GM19324 (cell line): ENCODE measurements around the gene KCNJ6.
"Not testable (repeated sequence)": the region's sequence is repeated elsewhere in the genome, so short reads cannot be mapped to it uniquely, and the experiment has no call there.

Experiments
- ATAC-seq: cut with Tn5 transposase; IDR thresholded peaks from one replicate; pipeline ENCODE4 v1.9.1; 2021; ENCODE audit warnings: mild to moderate bottlenecking, moderate library complexity; ENCODE audit not compliant: unreplicated experiment, low FRiP score

KCNJ6 gene

DNA sequence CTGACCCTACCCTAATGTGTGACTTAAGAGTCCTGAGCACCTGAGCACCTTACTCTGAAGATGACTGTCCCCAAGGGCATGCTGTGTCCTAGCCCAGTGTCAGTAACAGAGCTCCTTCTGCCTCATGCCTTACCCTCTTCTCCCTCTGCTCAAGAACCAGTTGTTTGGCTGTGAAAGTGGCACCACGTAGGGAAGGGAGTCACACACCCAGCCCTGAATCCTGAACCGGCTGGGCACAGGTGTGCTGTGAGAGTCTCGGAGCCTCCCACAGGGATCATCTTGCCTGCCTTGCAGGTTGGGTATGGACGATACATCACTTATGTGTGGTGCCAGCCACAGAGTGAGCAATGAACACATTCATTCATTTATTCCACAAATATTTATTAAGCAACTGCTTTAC is 329.1 kb downstream of the KCNJ6 start:
- no peak for ATAC-seq

DNA sequence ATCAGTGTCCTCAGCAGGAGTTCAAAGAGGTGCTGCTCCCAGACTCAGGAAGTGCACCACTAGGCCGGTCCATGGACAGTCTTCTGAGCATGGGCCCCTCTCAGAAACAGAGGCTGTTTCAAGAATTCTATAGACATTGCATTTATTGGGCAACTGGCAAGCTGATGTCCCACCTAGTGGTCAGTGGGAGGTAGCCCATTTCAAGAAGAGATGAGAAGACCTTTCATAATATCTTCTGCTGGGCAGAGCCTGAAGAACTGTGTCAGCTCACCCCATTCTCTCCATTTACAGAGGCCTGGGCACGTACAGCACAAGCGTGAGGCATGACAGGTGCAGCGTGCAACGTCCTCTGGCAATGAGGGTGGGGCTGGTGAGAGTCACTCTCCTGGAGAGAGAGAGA is 333.7 kb downstream of the KCNJ6 start:
- ATAC-seq, result no peak

DNA sequence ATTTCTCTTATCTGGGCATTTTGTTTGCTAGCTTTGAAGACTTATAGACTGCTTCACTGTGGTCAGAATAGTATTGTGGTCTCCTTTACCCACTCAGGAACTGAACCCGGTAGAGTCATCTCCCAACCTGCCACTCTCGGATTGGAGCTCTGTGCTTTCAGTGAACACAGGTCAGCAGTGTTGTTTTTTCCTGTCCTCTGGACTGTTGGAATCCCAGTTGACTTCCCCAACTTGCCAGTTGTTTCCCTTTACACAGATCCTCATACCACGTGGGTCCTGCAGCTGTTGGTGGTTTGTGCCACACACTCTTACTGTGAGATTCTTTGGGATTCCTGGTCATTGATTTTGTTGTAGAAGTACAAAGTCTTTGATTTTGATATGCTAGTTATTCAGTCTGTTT is 335.6 kb downstream of the KCNJ6 start:
- ATAC-seq, result no peak

DNA sequence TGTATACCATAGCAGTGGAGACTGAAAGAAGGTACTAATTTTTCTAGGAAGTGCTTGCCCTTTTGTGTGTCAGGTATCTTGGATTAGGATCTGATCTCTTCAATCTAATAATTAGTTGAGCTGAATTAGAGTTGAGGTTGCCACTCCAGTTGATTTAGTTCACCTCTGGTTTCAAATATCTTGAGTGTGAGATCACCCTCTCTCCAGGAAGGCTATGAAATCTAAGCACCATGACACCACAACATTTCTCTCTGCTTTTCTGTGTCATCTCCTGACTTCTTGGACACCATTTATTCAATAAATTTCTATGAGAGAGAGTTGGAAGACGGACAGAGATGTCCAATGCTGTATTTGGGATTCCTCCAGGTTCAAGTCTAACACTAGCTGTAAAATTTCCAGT is 336.9 kb downstream of the KCNJ6 start:
- no peak for ATAC-seq

DNA sequence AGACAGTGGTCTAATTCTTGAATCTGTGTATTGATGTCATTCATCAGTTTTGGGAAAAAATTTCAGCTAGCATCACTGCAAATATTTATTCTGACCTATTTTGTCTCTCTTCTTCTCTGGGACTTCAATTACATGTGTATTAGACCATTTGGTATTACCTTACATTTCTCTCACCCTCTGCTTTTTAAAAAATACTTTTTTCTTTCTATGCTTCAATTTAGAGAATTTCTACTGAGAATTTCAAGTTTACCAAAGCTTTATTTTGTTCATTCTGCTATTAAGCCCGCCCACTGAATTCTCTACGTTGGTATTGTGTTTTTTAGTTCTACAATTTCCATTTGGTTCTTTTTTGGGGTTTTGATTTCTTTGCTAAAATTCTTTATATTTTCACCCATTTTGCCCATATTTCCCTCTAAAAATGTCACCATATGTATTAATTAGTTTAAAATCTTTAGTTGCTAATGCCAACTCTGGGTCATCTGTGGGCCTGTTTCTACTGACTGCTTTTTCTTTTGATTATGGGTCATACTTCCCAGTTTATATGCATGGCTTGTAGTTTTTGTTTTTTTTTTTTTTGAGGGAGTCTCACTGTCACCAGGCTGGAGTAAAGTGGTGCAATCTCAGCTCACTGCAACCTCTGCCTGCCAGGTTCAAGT is 337.7 kb downstream of the KCNJ6 start:
- ATAC-seq, result no peak

DNA sequence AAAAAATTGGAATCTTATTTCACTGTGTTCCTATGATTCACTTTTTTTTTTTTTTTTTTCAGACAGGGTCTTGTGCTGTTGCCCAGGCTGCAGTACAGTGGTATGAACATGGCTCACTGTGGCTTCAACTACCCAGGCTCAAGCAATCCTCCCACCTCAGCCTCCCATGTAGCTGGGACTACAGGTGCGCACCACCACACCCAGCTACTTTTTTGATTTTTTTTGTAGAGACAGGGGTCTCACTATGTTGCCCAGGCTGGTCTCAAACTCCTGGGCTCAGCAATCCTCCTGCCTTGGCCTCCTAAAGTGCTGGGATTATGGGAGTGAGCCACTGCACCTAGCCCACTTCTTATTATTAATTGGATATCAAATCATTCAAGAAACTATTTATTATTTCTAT is 339.3 kb downstream of the KCNJ6 start:
- not testable (repeated sequence) for ATAC-seq

DNA sequence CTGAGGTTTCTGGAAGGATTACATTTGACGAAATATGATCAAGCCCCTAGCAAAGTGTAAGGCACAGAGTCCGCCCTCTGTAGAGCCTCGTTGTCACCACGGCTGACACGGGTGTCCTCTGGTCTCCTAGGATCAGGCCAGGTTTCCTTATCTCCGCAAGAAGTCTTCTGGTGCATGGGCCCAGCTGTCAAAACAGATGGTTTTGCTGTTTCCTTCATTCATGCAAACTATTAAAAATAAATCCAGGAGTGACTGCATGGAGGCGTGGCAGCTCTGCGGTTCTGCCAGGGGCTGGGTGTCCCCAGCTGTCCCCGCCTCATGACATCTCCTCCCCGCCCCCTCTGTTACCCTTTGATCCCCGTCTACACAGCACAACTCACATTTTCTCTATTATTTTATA is 340.7 kb downstream of the KCNJ6 start:
- ATAC-seq, result no peak

DNA sequence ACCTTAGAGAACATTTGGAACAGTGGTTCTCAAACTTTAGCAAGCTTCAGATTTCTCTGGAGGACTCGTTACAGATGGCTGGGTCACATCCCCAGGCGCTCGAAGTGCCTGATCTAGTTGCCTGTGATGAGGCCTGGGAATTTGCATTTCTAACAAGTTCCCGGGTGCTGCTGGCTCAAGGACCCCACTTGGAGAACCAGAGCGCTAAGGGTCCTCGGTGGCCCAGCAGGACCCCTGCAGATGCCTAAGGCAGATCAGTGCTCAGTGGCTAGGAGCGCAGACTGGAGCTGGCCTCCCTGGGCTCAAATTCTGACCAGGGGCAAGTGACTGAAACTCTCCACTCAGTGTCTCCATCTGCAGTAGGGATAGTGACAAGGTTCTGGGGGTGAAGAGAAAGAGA is 341.5 kb downstream of the KCNJ6 start:
- ATAC-seq, result no peak

DNA sequence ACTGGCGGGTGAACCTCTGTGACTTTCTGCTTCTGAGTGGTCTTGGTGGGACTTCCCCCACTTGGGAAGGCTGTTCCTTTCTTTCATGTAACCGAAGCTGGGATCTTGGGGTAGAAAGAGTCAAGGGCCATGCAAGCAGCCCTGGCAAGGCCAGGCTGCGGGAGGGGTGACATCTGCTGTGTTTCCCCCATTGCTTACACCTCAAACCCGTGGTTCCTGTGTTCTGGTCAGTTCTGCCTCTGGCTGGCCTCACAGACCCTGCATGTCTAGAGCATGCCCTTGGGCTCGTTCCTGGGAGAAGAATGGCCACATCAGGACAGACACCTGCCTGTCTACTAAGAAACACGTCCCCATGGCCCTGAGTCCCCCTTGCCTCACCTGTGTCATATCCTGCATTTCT is 341.9 kb downstream of the KCNJ6 start:
- ATAC-seq, result no peak

DNA sequence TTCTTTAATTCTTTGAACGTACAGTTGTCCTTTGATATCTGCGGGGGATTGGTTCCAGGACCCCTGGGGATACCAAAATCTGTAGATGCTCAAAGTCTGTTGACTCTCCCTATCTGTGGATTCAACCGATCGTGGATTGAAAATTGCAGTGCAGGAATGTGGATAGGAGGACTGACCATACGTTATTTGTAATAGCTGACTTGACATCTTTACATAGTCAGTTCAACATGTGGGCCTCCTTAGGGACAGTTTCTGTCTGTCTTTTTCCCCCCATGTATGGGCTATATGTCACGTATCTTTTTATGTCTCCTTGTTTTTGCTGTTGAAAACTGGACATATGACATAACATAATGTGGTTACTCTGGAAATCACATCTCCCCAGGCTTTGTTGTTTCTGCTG is 344.8 kb downstream of the KCNJ6 start:
- no peak for ATAC-seq

DNA sequence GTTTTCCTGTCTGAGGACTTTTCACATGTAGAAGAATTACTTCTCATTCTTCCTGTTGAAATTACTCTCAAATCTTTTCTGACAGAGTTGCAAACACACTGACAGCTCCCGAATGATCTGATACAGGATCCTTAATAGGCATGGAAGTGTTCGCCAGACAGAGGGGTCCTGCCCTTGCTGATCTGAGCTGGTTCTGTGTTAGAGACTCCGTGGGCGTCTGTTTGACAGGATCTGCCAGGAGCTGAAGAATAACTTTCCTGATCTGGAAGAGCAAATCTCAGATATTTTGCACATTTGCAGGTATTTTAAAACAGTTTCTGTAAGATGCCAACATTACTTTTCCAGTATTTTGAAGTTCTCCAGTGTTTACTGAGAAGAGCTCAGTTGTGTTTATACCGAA is 347.3 kb downstream of the KCNJ6 start:
- no peak for ATAC-seq

DNA sequence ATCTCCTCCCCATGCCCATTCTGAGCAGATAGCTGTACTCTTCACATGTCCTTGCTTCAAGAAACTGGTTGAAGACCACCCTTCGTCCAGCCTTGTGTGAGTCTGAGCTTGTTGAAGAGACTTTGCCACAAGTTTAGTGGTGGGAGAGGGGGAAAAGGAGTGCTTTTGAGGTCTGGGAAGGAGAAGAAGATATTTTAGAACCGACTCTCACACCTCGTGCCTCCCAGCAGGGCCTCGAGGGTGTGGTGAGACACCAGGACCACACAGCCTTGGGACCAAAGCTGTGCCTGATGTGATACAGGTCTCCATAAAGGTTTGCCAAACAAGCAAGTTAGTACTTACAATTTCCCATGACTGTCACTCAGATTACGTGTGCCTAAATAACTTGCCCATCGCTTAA is 347.8 kb downstream of the KCNJ6 start:
- ATAC-seq, result no peak

DNA sequence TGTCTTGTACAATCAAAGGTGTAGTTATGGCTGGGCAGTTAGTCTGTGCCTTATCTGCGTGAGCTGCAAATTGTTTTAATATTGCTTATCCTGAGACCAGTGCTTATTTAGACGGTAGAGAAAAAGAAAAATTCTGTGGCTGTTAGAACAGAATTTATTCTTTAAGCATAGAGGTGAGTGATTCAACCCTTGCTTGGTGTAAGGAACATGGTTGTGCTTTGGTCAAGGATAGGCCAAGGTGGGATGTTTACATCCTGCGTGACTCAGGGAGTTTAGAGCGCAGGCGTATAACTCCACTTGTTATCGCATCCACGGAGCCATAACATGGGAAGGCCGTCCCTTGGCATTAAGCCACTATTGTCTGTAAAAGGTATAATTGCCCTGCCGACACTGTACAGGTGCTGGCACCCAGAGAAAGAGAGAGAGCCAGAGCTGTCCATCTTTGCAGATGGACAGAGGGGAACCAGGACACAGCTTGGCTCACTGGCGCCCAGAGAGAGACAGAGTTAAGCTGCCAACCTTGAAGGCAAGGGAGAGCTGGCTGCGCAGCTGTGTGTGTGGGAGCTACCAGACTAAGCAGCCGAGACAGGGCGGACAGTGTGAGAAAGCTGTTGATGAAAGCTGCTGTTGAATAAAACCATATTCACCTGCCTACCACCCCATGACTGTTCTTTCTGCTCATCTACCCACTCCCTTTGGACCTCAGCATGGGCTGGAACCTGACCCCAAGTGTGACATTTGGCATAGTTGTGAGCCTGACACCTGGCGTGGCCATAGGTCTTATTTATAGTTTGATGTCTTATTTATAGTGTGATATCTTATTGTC is 349.3 kb downstream of the KCNJ6 start:
- no peak for ATAC-seq

DNA sequence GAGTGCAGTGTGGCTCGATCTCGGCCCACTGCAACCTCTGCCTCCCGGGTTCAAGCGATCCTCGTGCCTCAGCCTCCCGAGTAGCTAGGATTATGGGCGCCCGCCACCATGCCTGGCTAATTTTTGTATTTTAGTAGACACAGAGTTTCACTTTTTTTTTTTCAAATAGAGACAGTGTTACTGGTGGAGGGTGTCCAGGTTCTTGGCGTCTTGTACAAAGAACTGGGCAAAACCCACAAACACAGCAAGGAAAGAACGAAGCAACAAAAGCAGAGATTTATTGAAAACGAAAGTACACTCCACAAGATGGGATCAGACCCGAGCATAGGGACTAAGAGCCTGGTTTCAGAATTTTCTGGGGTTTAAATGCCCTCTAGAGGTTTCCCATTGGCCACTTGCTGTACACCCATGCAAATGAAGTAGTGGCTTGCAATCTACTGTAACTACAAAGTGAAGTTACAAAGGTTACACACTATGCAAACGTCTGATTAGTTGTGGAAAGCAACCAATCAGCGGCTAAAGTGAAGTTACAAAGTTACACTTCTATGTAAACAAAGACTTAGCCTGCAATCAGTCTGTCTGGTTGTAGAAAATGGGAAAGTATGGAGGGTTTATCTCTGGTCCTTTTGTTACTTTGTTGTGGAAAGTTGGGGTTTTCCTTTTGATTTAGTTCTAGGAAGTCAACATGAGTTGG is 350.6 kb downstream of the KCNJ6 start:
- no peak for ATAC-seq

DNA sequence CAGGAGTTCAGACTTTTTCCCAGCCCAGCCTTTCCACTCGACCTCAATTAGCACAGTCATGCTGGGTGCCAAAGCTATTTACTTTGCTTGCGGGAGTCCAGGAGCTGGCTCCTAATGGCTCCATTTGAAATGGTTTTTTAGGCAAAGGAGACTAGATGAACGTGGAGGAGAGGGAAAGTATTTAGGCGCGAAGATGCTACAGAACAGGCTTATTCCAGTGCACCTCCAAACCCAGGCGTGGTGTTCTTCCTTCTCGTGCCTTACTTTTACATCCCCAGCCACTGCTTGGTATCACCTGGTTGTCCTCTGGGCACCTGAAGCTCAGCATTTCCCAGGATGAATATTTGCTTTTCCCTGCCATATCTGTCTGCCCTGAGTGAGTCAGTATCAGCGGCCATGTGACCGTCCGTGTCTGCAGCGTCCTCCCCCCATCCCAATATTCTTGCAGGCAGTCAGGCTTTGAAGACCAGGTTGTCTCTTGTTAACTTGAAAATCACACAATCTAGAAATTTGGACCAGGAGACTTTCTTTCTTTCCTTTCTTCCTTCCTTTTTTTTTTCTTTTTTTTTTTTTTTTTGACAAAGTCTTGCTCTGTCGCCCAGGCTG is 351.2 kb downstream of the KCNJ6 start:
- no peak for ATAC-seq

DNA sequence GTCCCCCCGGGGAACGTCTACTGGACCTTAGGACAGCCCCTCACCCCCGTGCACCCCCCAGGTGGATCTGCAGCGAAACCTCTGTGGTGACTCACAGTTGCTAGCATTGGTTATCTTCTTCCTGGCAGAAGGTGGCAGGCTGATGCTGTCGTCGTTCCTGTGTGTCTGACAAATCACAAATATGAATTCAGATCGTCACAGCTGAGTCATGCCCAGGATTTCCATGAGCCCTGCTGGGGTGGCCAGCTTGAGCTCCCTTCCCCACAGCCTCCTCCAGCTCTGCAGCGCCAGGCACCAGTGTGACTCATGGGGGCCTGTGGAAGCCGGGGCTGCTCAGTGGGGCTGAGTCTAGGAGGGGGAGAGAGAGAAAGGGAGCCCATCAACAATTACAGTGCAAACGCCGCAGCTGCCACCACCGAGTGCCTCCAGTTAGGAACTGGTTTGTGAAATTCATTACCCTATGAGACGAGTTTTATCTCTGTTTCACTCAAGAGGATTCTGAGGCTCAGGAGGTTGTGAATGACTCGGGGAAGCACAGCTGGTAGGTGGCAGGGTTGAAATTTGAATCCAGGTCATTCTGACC is 351.8 kb downstream of the KCNJ6 start:
- peak; percentile 25 for ATAC-seq

DNA sequence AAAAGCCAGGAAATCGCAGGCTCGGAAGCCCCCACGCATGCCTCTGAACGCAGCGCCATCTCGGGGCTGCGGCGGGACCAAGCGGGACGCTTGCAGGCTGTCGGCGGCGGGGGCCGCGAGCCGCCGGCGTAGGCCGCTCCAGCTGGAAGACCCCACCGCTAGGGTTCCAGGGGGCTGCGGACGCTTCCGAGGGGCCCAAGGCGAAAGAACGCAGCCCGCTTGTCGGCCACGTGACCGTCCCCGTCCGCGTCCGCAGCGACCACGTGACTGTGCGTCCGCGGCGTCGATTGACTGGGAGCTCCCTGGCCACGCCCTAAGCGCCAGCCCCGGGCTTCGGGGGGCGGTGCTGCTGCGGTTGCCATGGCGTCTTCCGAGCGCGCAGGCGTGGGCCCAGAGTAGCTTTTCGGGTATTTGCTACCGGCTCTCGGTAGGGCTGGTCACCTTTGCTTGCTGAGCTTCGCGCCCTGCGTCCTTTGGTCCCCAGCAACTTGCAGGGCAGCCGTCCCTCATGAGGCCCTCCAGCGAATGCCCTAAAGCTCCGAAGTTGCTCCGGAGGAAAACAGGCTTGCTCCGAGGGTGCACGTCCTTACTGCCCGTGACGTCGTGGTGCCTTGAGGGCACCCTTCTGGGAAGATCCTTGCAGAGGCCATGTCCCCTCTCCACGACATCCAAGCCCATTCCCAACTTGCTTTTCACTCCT is 352.5 kb downstream of the KCNJ6 start:
- peak; percentile 93 for ATAC-seq

DNA sequence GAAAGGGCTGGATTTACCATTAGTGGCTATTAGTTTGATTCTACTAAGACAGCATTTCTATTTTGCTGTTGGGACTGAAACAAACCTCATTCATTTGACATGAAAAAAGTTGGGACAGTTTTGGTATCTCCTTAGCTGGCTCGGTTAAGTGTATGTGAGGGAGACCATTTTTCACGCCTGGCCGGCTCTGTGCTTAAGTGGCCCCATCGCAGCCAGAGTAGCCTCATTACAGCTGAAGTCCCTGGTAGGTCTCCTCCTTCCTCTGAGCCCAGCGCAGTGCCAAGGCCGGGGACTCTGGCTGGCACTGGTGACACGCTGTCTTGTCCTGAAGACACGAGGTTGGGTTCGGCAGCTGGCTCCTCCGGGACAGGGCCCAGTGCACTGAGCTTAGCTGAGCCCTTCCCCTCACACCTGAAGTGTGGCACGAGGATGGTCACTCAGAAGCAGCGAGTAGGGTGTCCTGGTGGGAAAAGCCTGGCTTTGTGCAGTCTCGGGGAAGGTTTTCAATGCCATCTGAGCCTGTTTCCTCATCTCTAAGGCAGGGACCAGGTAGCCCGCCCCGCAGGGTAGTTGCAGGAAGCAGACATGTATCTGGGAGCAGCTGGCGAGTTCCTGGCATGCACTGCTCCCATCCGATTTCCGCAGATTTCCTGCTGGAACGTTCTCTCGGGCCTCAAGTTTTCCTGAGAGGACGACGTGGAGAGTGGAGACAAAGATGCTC is 353.2 kb downstream of the KCNJ6 start:
- peak; percentile 18 for ATAC-seq
